KBM-7 (cell line): Measurements from ENCODE around the gene EFEMP2.
"Not testable (repeated sequence)": the region's sequence is repeated elsewhere in the genome, so short reads cannot be mapped to it uniquely, and the experiment has no call there.

Source experiments
- DNase-seq: peaks from one replicate; pipeline ENCODE4 v3.0.0-alpha.2; 2015
- in situ Hi-C: fragments of 300-500 bp; cut with MboI; formaldehyde crosslinking; loops from 2 replicates; pipeline ENCODE4 v1.14.3; 2020; ENCODE audit warnings: low sequenced_read_pairs, low pct_unique_long_range_greater_than_20kb, mixed read lengths

The EFEMP2 gene

DNA sequence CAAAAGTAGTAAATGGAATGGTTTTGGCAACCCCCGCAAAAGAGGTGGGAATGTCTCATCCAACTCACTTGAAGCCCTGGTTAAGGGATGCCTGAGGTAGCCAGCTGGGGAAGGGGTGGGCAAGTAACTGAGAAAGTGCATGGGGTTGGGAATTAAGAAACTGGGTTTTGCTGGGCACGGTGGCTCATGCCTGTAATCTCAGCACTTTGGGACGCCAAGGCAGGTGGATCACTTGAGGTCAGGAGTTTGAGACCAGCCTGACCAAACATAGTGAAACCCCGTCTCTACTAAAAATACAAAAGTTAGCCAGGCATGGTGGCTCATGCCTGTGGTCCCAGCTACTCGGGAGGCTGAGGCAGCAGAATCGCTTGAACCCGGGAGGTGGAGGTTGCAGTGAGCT lies 23.9 kb downstream of the EFEMP2 start:
- DNase-seq, in situ Hi-C loops: not testable (repeated sequence)

DNA sequence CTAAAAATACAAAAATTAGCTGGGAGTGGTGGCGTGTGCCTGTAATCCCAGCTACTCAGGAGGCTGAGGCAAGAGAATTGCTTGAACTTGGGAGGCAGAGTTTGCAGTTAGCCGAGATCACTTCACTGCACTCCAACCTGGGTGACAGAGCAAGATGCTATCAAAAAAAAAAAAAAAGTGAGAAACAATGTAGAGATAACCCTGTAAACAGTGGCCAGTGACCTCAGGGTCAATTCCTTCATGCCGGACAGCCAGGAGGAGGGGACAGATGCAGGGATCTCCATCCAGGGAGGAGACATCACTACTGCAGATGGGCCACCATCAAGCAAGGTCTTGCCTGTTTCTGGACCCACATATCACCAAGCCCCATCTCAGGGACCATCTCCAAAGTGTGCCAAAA lies 24.9 kb downstream of the EFEMP2 start:
- DNase-seq: no peak
- in situ Hi-C loops: no loop called here

DNA sequence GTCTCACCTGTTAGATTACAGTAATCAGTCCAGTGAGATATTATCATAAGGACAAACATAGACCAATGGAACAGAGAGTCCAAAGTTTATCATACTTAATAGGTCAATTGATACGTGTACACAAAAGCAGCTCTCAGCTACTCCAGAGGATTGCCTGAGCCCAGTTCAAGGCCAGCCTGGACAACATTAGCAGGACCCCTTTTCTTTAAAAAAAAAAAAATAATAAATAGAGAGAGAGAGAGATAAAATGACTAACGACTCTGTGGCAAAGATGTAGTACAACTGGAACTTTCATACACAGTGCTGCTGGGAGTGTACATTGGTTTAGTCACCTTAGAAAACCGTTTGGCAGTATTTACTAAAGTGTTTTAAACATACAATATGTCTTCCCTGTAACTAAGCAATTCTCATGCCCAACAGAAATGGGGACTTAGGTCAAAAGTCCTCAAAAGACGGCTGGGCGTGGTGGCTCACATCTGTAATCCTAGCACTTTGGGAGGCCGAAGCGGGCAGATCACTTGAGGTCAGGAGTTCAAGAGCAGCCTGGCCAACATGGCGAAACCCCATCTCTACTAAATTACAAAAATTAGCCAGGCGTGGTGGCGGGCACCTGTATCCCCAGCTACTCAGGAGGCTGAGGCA lies 28.2 kb downstream of the EFEMP2 start:
- DNase-seq: no peak
- in situ Hi-C loops: no loop called here

DNA sequence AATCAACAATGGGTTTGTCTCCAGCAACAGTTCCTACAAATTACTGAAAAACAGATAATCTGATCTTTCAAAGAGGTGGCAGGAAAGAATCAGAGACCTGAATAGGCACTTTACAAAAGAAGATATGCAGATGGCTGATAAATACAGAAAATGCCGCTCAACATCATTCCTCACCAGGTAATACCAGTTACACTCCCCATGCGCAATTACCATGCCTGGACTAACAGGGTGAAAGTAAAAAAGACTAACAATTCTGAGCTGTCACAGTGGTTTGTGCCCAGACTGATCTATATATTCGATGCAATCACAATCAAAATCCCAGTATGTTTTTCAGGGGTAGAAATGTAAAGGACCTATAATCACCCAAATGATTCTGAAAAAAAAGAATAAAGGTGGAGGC lies 28.8 kb downstream of the EFEMP2 start:
- DNase-seq: no peak
- in situ Hi-C loops: no loop called here

DNA sequence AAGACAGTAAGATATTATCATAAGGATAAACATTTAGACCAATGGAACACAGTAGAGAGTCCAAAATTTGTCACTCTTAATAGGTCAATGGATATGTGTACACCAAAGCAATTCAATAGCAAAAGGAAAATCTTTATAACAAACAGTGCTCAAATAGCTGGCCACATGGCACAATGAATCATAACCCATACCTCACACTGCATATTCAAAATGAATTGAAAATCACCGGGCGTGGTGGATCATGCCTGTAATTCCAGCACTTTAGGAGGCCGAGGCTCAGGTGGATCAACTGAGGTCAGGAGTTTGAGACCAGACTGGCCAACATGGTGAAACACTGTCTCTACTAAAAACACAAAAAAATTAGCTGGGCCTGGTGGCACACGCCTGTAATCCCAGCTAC lies 30.5 kb downstream of the EFEMP2 start:
- in situ Hi-C loops: no loop called here
- no peak for DNase-seq

DNA sequence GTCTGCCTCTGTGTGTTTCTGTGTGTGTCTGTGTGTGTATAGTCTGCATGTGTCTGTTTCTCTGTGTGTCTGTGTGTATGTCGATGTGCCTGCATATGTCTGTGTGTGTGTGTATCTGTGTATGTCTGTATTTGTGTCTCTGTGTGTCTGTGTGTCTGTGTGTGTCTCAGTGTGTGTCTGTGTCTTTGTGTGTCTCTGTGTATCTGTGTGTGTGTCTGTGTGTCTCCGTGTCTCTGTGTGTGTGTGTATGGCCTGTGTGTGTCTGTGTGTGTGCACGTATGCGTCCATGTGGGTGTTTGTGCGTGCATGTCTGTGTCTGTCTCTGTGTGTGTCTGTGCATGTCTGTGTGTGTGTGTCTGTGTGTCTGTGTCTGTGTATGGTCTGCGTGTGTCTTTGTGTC lies 38.4 kb downstream of the EFEMP2 start:
- DNase-seq: no peak
- in situ Hi-C loops: no loop called here

DNA sequence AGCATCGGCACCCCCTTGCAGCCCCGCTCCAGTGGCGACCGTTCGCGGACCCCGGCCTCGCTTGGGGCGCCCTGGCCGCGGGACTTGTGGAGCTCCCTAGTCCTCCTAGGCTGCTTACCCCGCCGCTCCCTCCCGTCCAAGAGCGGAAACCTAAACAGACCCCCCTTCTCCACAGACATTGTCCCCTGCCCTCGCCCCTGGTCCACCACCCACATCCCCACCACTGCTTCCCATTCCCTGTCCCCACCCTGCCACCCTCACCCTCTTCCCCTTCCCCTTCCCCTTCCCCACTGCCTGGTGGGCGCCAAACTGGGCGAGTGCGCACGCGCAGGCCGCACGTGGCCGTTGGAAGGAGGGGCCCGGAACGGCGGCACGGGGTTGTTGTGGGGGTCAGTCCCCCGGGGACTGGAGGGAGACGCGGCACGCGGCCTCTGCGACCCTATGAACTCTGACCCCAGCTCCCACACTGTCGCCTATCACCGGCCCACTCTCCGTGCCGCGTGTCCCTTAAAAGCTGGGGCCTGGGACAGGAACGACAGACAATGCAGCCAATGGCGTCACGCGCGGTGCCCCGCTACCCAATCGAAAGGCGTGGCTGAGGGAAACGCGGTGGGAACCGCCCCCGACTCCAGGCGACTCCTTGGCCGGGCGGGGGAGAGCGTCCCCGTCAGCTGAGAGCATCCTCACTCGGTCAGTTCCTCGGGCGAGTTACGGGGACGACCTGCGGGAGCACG lies 39.1 kb downstream of the EFEMP2 start, which contains the start of gene SNX32:
TSS of gene SNX32 (plus strand) at position 667 of the 734 bp plus-strand sequence. CDS start 103 bp downstream, outside the sequence.
- in situ Hi-C loops: no loop called here
- peak; percentile 96 for DNase-seq

DNA sequence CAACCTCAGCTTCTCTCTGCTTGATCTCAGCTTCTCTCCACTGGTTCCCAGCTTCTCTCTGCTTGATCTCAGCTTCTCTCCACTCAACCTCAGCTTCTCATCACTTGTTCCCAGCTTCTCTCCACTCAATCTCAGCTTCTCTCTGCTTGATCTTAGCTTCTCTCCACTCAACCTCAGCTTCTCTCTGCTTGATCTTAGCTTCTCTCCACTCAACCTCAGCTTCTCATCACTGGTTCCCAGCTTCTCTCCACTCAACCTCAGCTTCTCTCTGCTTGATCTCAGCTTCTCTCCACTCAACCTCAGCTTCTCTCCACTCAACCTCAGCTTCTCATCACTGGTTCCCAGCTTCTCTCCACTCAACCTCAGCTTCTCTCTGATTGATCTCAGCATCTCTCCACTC lies 40.4 kb downstream of the EFEMP2 start:
- in situ Hi-C loops, DNase-seq: not testable (repeated sequence)

DNA sequence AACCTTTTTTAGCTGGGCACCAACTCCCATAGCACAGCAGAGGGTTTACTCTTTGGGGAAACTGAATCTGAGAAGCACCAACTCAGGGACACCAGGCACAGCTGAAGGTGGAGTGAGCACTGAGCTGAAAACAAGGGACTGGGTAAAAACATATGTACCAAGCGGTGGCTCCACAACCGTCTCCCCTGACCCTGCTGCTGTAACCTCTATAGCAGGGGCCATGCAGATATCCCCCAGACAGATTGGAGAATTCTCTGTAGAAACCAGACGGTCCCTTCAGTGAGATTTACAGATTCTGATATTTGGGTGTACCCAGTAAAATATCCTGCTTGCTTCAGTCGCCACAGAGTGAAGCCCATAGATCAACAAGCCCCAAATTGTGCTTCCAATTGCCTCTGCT lies 43.1 kb downstream of the EFEMP2 start:
- no peak for DNase-seq
- in situ Hi-C loops: no loop called here

DNA sequence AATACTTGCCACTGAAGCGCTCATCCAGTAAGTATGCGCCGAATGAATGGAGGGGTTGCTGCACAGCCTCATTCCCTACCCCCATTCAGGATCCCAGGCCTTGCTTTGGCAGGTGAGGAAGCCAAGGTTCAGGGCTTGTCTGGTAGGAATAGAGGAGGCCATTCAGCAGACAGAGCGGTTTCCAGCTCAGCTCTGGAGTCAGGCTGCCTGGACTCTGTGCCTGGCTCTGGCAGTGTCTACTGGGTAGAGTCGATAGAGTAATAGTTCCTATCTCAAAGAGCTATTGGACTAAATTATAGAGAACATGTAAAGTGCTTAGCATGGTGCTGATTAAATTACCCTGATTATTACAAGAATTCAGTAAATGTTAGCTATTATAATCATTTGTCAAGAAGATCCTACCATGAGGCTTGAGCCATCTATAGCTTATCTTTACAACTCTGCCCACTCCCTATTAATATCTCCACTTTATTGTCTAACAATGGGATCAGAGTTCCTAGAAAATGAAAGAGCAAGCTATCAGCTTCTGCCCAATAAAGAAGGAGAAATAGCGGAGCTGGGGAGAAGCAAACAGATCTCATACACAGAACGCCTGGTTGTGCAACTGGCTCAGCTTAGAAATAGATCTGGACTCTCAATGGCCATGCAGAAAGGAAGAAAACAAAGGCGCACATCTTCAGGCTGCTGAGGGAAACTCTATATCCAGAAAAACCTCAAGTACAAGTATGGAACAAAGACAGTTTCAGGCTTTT lies 45.4 kb downstream of the EFEMP2 start:
- DNase-seq: no peak
- in situ Hi-C loops: no loop called here

DNA sequence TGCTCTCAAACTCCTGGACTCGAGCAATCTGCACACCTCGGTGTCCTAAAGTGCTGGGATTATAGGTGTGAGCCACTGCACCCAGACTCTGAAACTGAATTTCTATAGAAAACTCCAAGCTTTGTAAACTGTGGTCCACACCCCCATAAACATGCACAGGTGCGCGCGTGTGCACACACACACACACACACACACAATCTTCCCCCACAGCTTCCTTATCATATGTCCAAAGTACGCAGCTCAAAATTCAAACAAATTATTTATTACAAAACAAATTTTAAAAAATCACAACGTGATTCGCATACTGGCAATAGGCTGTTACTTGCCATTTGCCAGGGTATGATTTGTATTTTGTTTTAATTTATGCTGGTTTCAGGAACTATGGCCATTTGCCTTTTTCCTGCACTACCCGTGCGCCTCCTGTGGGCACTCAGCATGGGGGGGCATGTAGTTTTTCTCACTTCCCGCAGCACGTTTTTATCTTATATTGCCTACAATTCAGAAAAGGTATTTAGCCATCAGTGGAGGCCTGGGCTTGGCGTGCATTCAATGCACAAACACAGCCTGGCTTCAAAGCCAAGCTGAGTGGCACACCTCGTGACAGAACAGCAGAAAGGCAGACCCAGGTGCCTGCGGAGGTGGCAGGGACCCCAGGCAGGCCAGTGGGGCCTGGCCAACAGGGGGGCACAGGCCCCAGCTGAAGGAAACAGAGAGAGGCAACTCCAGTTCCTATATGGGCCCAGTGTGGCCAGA lies 49.6 kb downstream of the EFEMP2 start:
- no peak for DNase-seq
- in situ Hi-C loops: no loop called here

DNA sequence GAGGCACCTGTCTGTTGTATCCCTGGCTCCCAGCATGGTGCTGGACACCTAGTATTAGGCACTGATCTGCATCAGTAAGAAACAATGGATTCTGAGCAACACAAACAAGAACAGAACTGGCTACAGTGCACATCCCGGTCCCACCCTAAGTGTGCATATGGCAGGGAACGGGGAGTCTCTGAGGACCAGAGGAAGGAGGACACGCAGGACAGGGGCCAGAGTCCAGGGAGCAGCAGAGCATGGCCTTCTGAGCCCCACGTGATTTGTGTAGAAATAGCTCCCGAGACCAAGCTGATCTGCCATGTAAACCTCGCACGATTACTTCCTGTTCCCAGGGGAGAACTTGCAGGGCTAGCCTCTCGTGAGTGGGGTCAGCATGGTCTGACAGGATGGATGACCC lies 51.5 kb downstream of the EFEMP2 start:
- no peak for DNase-seq
- in situ Hi-C loops: no loop called here

DNA sequence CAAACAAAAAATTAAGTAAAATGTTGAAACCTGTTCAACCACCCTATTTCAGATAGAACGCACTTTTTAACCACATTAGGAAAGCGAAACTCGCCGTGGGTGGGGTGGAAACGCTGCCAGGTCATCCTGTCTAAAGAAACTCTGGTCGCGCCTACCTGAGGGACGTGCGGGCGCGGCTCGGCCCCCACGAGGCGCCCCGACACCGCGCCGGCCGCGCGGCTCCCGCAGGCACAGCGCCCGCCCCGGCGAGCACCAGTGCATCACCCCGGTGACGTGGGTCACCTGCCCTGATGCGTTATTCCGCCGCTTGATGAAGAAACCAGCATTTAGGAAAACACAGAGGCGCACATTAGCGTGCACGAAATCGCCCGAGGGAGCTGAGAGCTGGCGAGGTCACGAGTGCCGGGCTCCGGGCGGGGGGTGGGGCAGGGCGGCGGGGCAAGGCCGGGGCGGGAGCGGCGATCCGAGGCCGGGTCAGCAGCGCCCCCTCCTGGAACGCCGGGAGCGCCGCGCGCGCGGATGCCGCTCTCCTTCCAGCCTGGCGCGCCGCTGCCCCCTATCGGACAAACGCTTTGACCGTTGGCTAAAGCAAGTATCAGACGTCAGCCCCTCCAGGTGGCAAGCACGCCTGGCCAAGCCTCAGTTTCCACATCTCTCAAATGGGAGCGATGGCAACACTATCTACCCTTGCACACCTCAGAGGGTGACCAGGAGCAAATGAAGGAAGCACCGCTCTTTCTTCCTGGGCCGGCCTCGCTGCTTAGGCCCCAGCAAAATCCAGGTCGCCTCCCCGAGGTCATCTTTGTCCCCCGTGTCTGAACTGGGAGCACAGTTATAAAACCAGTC lies 54.5 kb downstream of the EFEMP2 start:
- in situ Hi-C loops: no loop called here
- DNase-seq: peak; percentile 90

DNA sequence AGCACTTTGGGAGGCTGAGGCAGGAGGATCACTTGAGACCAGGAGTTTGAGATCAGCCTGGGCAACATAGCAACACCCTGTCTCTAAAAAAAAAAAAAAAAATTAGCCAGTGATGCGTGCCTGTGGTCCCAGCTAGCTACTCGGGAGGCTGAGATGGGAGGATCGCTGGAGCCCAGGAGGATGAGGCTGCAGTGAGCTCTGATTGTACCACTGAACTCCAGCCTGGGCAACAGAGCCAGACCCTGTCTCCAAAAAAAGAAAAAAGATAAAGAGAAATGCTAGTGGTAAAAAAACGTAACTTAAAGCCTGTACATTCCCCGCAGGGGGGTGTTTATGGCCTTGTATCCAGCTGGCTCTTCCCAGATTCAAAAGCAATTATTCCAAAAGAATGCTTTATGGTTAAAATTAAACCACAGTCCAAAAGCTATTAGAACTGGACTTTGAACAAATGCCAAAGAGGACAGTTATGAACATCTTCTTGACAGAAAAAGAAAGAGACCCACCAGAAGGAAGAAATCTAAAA lies 55.2 kb downstream of the EFEMP2 start:
- in situ Hi-C loops: no loop called here
- DNase-seq: peak; percentile 22

DNA sequence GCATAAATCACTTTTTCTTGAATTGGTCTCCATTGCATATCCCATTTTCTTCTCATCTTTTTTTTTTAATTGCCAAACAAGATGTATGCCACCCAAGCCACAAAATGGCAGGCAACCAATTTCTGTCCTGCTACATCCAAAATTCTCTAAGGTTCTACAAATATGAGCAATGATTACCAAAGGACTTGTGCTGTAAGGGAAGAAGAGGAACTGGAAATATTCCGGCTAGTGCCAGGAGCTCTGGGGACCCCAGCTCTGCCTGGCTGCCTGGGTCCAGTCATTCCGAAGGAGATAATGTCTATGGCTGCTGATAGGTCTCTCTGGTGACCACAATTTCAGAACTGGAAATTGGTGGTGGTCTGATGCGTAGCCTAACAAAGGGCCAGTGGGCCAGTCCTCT lies 55.9 kb downstream of the EFEMP2 start:
- DNase-seq: no peak
- in situ Hi-C loops: no loop called here
